Activated T-cell treated with anti-CD3 and anti-CD28 coated beads, Interleukin-2, amount 50 U/mL, for 24 hours (primary cell): ENCODE measurements around the gene PRKAB1.
A peak's percentile ranks its signal among the peaks of the same experiment; 100 is the strongest.

ENCODE experiments used
- DNase-seq: peaks from one replicate; pipeline ENCODE4 v3.0.0-alpha.2; 2020
- H3K27ac Mint-ChIP-seq: 2 replicates; pipeline ENCODE4 v1.8.0; 2020; ENCODE audit warnings: mild to moderate bottlenecking, mixed read lengths
- H3K27me3 Mint-ChIP-seq: 2 replicates; pipeline ENCODE4 v1.8.0; 2020; ENCODE audit warnings: mixed read lengths
- H3K36me3 Mint-ChIP-seq: 2 replicates; pipeline ENCODE4 v1.8.0; 2020; ENCODE audit warnings: low read depth, mixed read lengths
- H3K4me1 Mint-ChIP-seq: 2 replicates; pipeline ENCODE4 v1.8.0; 2020; ENCODE audit warnings: low read depth, mixed read lengths
- H3K4me3 Mint-ChIP-seq: 2 replicates; pipeline ENCODE4 v1.8.0; 2020; ENCODE audit warnings: mild to moderate bottlenecking, moderate library complexity, mixed read lengths
- H3K9me3 Mint-ChIP-seq: 2 replicates; pipeline ENCODE4 v1.8.0; 2020; ENCODE audit warnings: mixed read lengths

Gene PRKAB1

DNA sequence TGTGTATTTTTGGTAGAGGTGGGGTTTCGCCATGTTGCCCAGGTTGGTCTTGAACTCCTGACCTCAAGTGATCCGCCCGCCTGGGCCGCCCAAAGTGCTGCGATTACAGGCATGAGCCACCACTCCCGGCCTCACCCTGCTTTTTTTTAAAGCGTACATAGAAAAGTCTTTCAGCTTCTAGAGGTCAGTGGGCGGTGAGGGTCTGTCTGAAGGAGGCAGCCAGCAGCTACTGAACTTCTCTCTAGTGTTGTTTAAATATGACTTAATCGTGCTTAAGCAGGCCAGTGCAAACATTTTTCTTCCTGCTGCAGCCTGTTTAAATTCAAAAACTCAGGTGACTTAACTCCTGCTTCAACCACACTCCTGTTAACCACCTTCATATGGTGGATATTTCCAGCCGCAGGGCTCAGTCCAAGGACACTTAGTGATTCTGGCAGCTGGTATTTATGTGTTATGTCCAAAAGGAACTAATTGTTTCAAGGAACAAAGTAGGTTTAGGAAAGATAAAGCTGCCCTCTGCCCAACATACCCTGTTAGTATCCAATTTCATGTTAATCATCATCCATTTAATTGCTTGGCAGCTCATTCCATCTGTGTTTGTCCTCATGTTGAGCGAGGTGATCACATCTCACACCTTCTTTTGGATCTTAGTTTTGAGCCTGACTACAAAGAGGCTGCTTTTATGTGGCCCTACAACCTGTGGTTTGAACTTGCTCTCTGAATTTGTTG is 2.0 kb downstream of the PRKAB1 start:
- DNase-seq = no peak
- no peaks in the 10 kb centered on the region for H3K27me3 Mint-ChIP-seq
- peaks cover 75% of the 10 kb centered on the region for H3K4me1 Mint-ChIP-seq
- H3K27ac Mint-ChIP-seq = peak overlapping the region; percentile 79
- H3K9me3 Mint-ChIP-seq = no peaks in the 10 kb centered on the region
- H3K4me3 Mint-ChIP-seq = peak overlapping the region; percentile 94
- H3K36me3 Mint-ChIP-seq = peaks cover 65% of the 10 kb centered on the region

- peaks cover 76% of the 10 kb centered on the region for H3K36me3 Mint-ChIP-seq
- no peaks in the 10 kb centered on the region for H3K27me3 Mint-ChIP-seq
Observed at GRCh38 chr12:119671070-119671469, 3.1 kb downstream of the PRKAB1 start.

DNA sequence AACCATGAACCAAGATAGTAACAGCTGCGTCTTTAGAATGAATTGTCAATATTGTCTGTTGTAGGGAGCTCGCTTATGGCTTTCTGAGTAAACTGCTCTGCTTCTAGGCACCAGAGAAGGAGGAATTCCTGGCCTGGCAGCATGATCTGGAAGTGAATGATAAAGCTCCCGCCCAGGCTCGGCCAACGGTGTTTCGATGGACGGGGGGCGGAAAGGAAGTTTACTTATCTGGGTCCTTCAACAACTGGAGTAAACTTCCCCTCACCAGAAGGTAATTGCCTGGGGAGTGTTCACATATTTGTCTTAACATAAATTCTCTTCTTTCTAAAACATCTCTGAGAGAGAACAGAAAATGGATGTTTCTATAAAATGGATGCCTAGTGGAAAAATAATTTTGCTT is 4.3 kb downstream of the PRKAB1 start:
- peaks cover 87% of the 10 kb centered on the region for H3K36me3 Mint-ChIP-seq
- H3K27ac Mint-ChIP-seq = peak overlapping the region; percentile 85
- no peak overlapping the region for H3K4me3 Mint-ChIP-seq
- DNase-seq = no peak
- H3K4me1 Mint-ChIP-seq = peaks cover 63% of the 10 kb centered on the region
- no peaks in the 10 kb centered on the region for H3K27me3 Mint-ChIP-seq
- no peaks in the 10 kb centered on the region for H3K9me3 Mint-ChIP-seq

More at GRCh38 chr12:119671070-119671469, 3.1 kb downstream of the PRKAB1 start:
- peak overlapping the region; percentile 79 for H3K27ac Mint-ChIP-seq
- no peak for DNase-seq
- peak overlapping the region; percentile 94 for H3K4me3 Mint-ChIP-seq
- H3K4me1 Mint-ChIP-seq = peaks cover 74% of the 10 kb centered on the region
- H3K9me3 Mint-ChIP-seq = no peaks in the 10 kb centered on the region

- H3K9me3 Mint-ChIP-seq = no peaks in the 10 kb centered on the region
- peaks cover 94% of the 10 kb centered on the region for H3K36me3 Mint-ChIP-seq
- H3K27ac Mint-ChIP-seq = peak overlapping the region; percentile 85
- DNase-seq = no peak
- H3K27me3 Mint-ChIP-seq = no peaks in the 10 kb centered on the region
- H3K4me3 Mint-ChIP-seq = peak overlapping the region; percentile 26
- peaks cover 56% of the 10 kb centered on the region for H3K4me1 Mint-ChIP-seq
Observed at GRCh38 chr12:119673634-119674033, 5.7 kb downstream of the PRKAB1 start.

DNA sequence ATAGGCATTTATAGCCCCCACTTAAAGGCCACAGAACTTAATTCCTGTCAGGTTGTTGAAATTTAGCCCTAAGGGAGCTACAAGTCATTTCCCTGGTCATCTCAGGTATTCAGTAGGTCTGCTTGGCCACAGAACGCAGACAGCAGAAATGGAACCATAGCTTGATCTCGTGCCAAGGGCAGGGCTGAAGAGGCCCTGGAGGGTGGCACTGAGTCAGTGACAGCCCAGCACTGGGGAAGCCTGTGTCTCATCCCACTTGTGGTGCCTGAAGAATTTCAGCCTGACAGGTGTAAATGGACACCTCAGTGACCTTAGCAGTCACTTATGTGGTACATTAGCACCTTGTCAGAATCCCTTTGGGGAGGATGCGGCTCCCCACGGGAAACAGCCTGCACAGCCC is 6.6 kb downstream of the PRKAB1 start:
- peak overlapping the region; percentile 85 for H3K27ac Mint-ChIP-seq
- peaks cover 53% of the 10 kb centered on the region for H3K4me1 Mint-ChIP-seq
- no peaks in the 10 kb centered on the region for H3K9me3 Mint-ChIP-seq
- no peaks in the 10 kb centered on the region for H3K27me3 Mint-ChIP-seq
- H3K36me3 Mint-ChIP-seq = peaks cover 100% of the 10 kb centered on the region
- H3K4me3 Mint-ChIP-seq = no peak overlapping the region
- DNase-seq = no peak

GRCh38 chr12:119676022-119676421 is 8.1 kb downstream of the PRKAB1 start:
- DNase-seq = no peak
- H3K27ac Mint-ChIP-seq = peak overlapping the region; percentile 22
- peaks cover 100% of the 10 kb centered on the region for H3K36me3 Mint-ChIP-seq
- H3K4me3 Mint-ChIP-seq = no peak overlapping the region
- H3K4me1 Mint-ChIP-seq = peaks cover 38% of the 10 kb centered on the region
- no peaks in the 10 kb centered on the region for H3K27me3 Mint-ChIP-seq
- no peaks in the 10 kb centered on the region for H3K9me3 Mint-ChIP-seq

- Mint-ChIP-seq H3K9me3 (no peaks in the 10 kb centered on the region), H3K4me3 (no peak overlapping the region), H3K4me1 (peaks cover 33% of the 10 kb centered on the region), H3K36me3 (peaks cover 100% of the 10 kb centered on the region), H3K27ac (peak overlapping the region; percentile 22), H3K27me3 (no peaks in the 10 kb centered on the region)
- DNase-seq = no peak
Observed at GRCh38 chr12:119676573-119676972, 8.6 kb downstream of the PRKAB1 start.

DNA sequence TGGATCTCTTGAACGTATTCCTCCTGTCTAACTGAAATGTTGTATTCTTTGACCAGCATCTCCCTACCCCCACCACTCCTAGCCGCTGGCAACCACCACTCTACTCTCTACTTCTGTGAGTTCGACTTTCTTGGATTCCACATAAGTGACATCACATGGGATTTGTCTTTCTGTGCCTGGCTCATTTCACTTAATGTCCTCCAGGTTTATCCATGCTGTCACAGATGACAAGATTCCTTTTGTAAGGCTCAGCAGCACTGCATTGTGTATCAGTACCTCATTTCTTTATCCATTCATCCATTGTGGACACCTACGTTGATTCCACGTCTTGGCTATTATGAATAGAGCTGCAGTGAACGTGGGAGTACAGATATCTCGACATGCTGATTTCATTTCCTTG is 10.5 kb downstream of the PRKAB1 start:
- Mint-ChIP-seq H3K4me1 (peaks cover 27% of the 10 kb centered on the region), H3K27me3 (no peaks in the 10 kb centered on the region), H3K9me3 (no peaks in the 10 kb centered on the region), H3K4me3 (no peak overlapping the region), H3K27ac (no peak overlapping the region), H3K36me3 (peaks cover 100% of the 10 kb centered on the region)
- no peak for DNase-seq

DNA sequence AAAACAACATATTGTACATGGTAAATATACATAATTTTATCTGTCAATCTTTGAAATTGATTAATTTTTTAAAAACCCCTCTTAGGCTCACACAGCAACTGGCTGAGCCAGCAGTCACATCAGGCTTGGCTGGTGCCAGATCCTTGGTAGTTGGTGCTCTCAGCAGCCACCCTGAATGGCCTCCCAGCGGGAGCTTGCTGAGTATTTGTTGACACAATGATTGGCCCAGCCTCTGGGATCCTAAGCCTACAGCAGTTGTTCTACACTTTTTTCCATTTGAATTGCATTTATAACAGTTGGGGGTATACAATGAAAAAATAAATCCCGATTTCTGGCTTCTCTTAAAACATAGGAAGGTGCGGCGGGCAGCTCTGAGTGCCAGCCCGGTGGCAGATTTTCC is 11.1 kb downstream of the PRKAB1 start:
- H3K4me3 Mint-ChIP-seq = no peak overlapping the region

GRCh38 chr12:119679490-119679889 is 11.6 kb downstream of the PRKAB1 start:
- H3K4me3 Mint-ChIP-seq = no peak overlapping the region
- H3K36me3 Mint-ChIP-seq = peaks cover 92% of the 10 kb centered on the region
- DNase-seq = no peak
- peaks cover 17% of the 10 kb centered on the region for H3K4me1 Mint-ChIP-seq
- no peaks in the 10 kb centered on the region for H3K9me3 Mint-ChIP-seq
- no peaks in the 10 kb centered on the region for H3K27me3 Mint-ChIP-seq
- H3K27ac Mint-ChIP-seq = peak overlapping the region; percentile 41

More for the DNA sequence above, 11.1 kb downstream of the PRKAB1 start:
- Mint-ChIP-seq H3K27ac (peak overlapping the region; percentile 41), H3K9me3 (no peaks in the 10 kb centered on the region), H3K4me1 (peaks cover 21% of the 10 kb centered on the region), H3K36me3 (peaks cover 96% of the 10 kb centered on the region), H3K27me3 (no peaks in the 10 kb centered on the region)
- DNase-seq = no peak

- no peak for DNase-seq
Observed at GRCh38 chr12:119681111-119681510, 13.2 kb downstream of the PRKAB1 start.

DNA sequence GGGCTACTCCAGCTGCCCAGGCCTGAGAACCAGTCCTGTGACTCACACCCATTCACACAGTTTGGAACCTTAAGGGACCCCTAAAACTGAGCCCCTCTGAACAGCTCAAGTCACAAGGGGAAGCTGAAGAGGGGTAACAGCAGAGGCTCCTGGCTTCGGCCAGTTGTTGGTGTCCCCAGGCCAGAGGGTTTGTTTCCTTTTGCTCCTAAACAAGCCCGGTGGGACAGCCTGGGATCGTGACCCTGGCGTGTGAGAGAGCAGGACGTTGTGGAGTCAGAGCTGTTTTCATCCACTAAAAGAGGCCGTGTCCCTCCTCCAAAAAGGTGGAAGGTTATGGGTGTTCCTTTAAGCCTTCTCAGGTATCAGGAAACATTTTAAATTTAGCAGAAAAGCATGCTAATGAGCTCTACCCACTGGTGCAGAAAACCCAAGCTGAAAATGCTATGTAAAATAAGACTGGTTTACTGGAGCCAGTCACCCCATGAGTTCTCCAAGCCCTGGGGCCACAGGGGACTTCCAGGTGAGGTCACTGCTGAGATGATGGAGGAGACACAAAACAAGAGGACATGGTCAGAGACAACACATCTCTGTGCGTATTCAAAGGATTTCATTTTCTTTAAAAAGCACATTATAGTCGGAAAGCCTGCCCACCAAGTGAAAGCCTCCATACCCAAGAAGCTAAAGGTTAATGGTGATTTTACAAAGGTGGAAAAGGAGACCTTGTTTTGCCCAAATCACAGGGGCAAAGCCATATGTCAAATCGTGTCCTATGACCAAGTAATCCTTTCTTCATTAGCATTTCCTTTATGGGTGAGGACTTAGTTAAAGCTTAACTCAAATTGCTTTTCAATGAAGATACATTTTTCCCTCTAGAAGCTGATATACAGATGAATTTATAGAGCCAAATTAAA is 14.1 kb downstream of the PRKAB1 start:
- peaks cover 73% of the 10 kb centered on the region for H3K36me3 Mint-ChIP-seq
- peaks cover 12% of the 10 kb centered on the region for H3K4me1 Mint-ChIP-seq

More at GRCh38 chr12:119681111-119681510, 13.2 kb downstream of the PRKAB1 start:
- Mint-ChIP-seq H3K27me3 (no peaks in the 10 kb centered on the region), H3K27ac (peak overlapping the region; percentile 79), H3K4me1 (peaks cover 12% of the 10 kb centered on the region), H3K9me3 (no peaks in the 10 kb centered on the region), H3K36me3 (peaks cover 77% of the 10 kb centered on the region), H3K4me3 (no peak overlapping the region)

DNA sequence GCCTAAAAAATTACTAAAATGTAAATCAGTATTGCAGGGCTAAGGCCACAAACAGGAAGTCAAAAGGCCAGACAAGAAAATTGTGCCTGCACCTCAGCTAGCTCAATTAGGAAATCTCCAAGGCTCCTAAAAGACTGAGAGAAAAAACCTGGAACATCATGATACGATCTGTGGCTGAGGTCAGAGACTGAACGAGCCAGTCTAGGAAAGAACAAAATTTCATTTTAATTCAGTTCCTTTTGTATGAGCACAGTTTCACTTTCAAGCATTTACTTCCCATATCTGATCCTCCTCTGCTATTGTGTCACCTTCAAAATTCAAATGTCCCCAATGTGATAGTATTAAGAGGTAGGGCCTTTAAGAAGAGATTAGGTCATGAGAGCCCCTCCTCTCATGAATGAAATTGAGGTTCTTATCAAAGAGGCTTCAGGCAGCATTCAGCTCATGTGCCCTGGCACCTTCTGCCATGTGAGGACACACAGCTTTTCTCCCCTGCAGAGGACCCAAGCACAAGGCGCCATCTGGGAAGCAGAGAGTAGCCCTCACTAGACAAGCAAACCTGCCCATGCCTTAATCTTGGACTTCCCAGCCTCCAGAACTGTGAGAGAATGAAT is 14.8 kb downstream of the PRKAB1 start:
- H3K27me3 Mint-ChIP-seq = no peaks in the 10 kb centered on the region
- peak overlapping the region; percentile 76 for H3K27ac Mint-ChIP-seq
- peaks cover 68% of the 10 kb centered on the region for H3K36me3 Mint-ChIP-seq
- H3K4me1 Mint-ChIP-seq = peaks cover 12% of the 10 kb centered on the region
- no peak overlapping the region for H3K4me3 Mint-ChIP-seq
- H3K9me3 Mint-ChIP-seq = no peaks in the 10 kb centered on the region
- no peak for DNase-seq

More for the DNA sequence above, 14.1 kb downstream of the PRKAB1 start:
- H3K4me3 Mint-ChIP-seq = no peak overlapping the region
- no peaks in the 10 kb centered on the region for H3K27me3 Mint-ChIP-seq
- DNase-seq = no peak
- peak overlapping the region; percentile 79 for H3K27ac Mint-ChIP-seq
- H3K9me3 Mint-ChIP-seq = no peaks in the 10 kb centered on the region

- DNase-seq = no peak
- Mint-ChIP-seq H3K27me3 (no peaks in the 10 kb centered on the region), H3K27ac (no peak overlapping the region), H3K4me3 (no peak overlapping the region), H3K4me1 (peaks cover 12% of the 10 kb centered on the region), H3K36me3 (peaks cover 62% of the 10 kb centered on the region), H3K9me3 (no peaks in the 10 kb centered on the region)
Observed at GRCh38 chr12:119683413-119683812, 15.5 kb downstream of the PRKAB1 start.
